HEK293T (cell line): ENCODE data around the gene HSPB6.

Source experiments
- ARNT ChIP-seq: fragments of 450-650 bp; IDR thresholded peaks from 2 replicates; pipeline ENCODE4 v1.6.1; 2017; ENCODE audit warnings: mild to moderate bottlenecking
- BHLHE40 ChIP-seq: fragments of 450-650 bp; IDR thresholded peaks from 2 replicates; pipeline ENCODE4 v1.6.1; 2016; ENCODE audit warnings: mild to moderate bottlenecking, moderate library complexity, borderline replicate concordance
- CTBP1 ChIP-seq: fragments of 450-650 bp; IDR thresholded peaks from 2 replicates; pipeline ENCODE4 v1.6.1; 2016; ENCODE audit warnings: borderline replicate concordance
- ELF4 ChIP-seq: fragments of 450-650 bp; IDR thresholded peaks from 2 replicates; pipeline ENCODE4 v1.6.1; 2017; ENCODE audit warnings: antibody characterized with exemption
- FOXK2 ChIP-seq: fragments of 450-650 bp; IDR thresholded peaks from 2 replicates; pipeline ENCODE4 v1.6.1; 2016; ENCODE audit warnings: mild to moderate bottlenecking
- HDGF ChIP-seq: fragments of 450-650 bp; IDR thresholded peaks from 2 replicates; pipeline ENCODE4 v1.6.1; 2017; ENCODE audit warnings: antibody characterized with exemption, borderline replicate concordance
- L3MBTL2 ChIP-seq: fragments of 450-650 bp; conservative IDR thresholded peaks from 2 replicates; pipeline ENCODE4 v1.6.1; 2016; ENCODE audit warnings: mild to moderate bottlenecking
- LEF1 ChIP-seq: fragments of 450-650 bp; IDR thresholded peaks from 2 replicates; pipeline ENCODE4 v1.6.1; 2017; ENCODE audit warnings: mild to moderate bottlenecking, borderline replicate concordance
- NFRKB ChIP-seq: fragments of 450-650 bp; IDR thresholded peaks from 2 replicates; pipeline ENCODE4 v1.6.1; 2016; ENCODE audit warnings: mild to moderate bottlenecking, moderate library complexity
- PKNOX1 ChIP-seq: fragments of 450-650 bp; IDR thresholded peaks from 2 replicates; pipeline ENCODE4 v1.6.1; 2016
- SP1 ChIP-seq: fragments of 450-650 bp; IDR thresholded peaks from 2 replicates; pipeline ENCODE4 v1.6.1; 2017
- SUZ12 ChIP-seq: fragments of 450-650 bp; IDR thresholded peaks from 2 replicates; pipeline ENCODE4 v1.6.1; 2016; ENCODE audit warnings: mild to moderate bottlenecking
- TARDBP ChIP-seq: fragments of 450-650 bp; IDR thresholded peaks from 2 replicates; pipeline ENCODE4 v1.6.1; 2016

- TF ChIP-seq BHLHE40 (no peak), HDGF (no peak), ELF4 (no peak), SP1 (no peak), SUZ12 (no peak), L3MBTL2 (no peak), CTBP1 (no peak), ARNT (no peak), PKNOX1 (no peak), TARDBP (no peak), FOXK2 (no peak), NFRKB (no peak), LEF1 (no peak)
Measured at GRCh38 chr19:35773020-35773806, 16.4 kb upstream of the HSPB6 start.
